Measurements from ENCODE around the gene CEP43.

Gene CEP43

GRCh38 chr6:166977621-166978525 is 21.3 kb upstream of the CEP43 start:
- no peak overlapping the region for H3K4me3 ChIP-seq (ENCODE audit: low read depth, low read length)
- no peak for TF ChIP-seq CTCF (conservative IDR thresholded peaks at IDR 0.05; ENCODE audit: low read depth, low read length)
- peak; percentile 42 for DNase-seq (ENCODE audit: low read depth)

DNA sequence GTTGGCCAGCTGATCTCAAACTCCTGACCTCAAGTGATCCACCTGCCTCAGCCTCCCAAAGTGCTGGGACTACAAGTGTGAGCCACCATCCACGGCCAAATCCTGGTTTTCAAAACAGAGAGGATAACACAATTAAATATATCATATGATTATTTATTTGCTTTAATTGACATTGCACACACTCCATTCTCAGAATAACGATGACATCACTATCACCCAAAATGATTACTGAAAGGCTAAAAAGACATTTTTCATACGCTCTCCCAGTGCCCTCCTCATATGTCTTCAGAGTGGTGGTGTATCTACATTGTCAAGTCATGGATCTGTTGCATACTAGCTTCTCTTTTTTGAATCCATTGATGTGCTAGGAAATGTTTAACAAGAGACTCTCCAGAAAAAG is 18.5 kb upstream of the CEP43 start:
- no peak for DNase-seq (ENCODE audit: low read depth)
- H3K4me3 ChIP-seq (ENCODE audit: low read depth, low read length), result no peak overlapping the region
- no peak for TF ChIP-seq CTCF (conservative IDR thresholded peaks at IDR 0.05; ENCODE audit: low read depth, low read length)

DNA sequence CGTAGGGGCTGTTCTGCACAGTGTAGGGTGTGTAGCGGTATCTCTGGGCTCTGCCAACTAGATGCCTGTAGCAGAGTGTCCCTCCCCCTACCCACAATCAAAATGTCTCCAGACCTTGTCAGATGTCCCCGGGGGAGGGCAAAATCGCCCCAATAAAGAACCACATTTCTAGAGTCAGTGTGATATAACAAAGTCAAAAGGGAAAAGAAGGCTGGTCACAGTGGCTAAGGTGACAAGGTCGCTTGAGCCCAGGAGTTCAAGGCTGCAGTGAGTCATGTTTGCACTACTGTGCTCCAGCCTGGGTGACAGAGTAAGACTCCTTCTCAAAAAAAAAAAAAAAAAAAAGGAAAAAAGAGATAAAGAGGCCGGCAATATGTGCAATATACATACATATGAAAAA is 11.7 kb upstream of the CEP43 start:
- no peak for TF ChIP-seq CTCF (conservative IDR thresholded peaks at IDR 0.05; ENCODE audit: low read depth, low read length)
- no peak overlapping the region for H3K4me3 ChIP-seq (ENCODE audit: low read depth, low read length)
- DNase-seq (ENCODE audit: low read depth), result no peak

- no peak overlapping the region for H3K4me3 ChIP-seq (ENCODE audit: low read depth, low read length)
- TF ChIP-seq CTCF (conservative IDR thresholded peaks at IDR 0.05; ENCODE audit: low read depth, low read length), result no peak
- DNase-seq (ENCODE audit: low read depth), result no peak
These were observed 11.3 kb upstream of the CEP43 start for GRCh38 chr6:166987930-166988329.

DNA sequence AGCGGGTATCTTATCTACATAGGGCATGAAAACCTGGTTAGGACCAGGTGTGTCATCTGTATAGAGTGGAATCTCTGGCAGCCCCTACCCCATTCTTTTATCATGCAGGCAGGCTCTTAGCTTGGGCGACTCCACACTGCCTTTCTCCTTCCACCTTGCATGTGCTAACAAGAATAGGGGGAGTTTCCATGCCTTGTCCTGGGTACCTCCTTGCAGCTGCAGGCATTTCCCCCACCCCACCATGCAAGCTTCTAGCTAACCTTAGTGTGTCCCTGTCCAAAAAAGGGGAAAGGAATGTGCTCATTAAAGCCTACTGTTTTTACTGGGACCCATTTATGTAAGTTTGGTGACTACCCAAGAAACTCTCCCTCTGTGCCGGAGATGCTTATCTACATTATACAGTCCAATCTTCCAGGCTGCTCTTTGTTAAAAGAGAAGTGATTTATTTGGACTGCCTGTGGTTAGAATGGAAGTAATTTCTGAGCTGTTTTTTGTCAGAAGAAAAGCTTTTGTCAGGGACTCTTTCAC is 10.5 kb upstream of the CEP43 start:
- no peak for TF ChIP-seq CTCF (conservative IDR thresholded peaks at IDR 0.05; ENCODE audit: low read depth, low read length)
- no peak for DNase-seq (ENCODE audit: low read depth)
- H3K4me3 ChIP-seq (ENCODE audit: low read depth, low read length), result no peak overlapping the region

- DNase-seq (ENCODE audit: low read depth), result peak; percentile 78
- H3K4me3 ChIP-seq (ENCODE audit: low read depth, low read length), result no peak overlapping the region
- peak; percentile 80 for TF ChIP-seq CTCF (conservative IDR thresholded peaks at IDR 0.05; ENCODE audit: low read depth, low read length)
These were observed 9.7 kb upstream of the CEP43 start for GRCh38 chr6:166989427-166990032.
